ENCODE measurements around the gene GFRA1.

Gene GFRA1

DNA sequence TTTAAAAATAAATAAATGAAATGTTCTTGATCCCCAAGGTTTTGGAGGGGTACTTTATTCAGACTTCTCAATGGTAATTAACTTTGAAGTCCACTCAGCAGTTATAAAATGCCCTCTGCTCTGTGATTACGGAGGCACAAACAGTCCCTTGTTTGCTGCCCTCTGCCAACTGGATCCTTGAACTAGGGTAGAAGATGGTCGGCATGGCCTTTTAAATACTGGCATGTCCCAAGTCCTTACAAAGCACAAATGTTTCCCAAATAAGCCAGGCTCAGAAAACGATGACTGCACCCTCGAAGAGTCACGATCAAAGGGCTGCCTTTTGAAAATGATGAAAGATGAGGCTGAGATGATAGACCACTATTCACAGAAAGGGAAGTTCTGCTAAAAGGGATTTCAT is 47.0 kb downstream of the GFRA1 start:
- Histone ChIP-seq H3K4me1 (ENCODE audit: control insufficient read depth in 1 of 2, insufficient read depth in 1 of 2, low read depth in 1 of 2, low read length in 1 of 2) (no peaks in the 10 kb centered on the region), H3K27me3 (no peaks in the 10 kb centered on the region), H3K4me3 (ENCODE audit: low read depth in 1 of 2, low read length in 1 of 2) (no peak overlapping the region), H3K36me3 (no peaks in the 10 kb centered on the region), H3K9me3 (no peaks in the 10 kb centered on the region), H3K27ac (no peak overlapping the region)
- TF ChIP-seq, protein P1, sequence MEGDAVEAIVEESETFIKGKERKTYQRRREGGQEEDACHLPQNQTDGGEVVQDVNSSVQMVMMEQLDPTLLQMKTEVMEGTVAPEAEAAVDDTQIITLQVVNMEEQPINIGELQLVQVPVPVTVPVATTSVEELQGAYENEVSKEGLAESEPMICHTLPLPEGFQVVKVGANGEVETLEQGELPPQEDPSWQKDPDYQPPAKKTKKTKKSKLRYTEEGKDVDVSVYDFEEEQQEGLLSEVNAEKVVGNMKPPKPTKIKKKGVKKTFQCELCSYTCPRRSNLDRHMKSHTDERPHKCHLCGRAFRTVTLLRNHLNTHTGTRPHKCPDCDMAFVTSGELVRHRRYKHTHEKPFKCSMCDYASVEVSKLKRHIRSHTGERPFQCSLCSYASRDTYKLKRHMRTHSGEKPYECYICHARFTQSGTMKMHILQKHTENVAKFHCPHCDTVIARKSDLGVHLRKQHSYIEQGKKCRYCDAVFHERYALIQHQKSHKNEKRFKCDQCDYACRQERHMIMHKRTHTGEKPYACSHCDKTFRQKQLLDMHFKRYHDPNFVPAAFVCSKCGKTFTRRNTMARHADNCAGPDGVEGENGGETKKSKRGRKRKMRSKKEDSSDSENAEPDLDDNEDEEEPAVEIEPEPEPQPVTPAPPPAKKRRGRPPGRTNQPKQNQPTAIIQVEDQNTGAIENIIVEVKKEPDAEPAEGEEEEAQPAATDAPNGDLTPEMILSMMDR (IDR thresholded peaks at IDR 0.05): no peak

DNA sequence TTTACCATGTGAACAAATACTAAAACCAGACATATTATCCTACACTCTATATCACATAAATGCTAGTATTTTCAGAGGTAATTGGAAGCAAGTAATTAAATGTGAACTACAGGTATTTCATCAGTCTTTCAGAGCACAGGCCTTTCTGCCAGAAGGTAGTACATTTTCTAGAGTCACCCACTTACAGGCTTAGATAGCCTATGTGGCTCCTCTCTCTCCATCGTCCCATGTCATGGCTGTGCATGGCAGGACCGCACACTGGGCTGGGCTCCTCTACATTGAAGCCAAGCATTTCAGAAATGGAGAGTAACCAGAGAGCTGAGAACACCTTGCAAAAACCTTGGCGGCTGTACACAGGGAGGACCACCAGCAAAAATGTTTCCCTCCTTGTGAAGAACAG is 49.7 kb downstream of the GFRA1 start:
- TF ChIP-seq, protein P1 (IDR thresholded peaks at IDR 0.05): no peak
- Histone ChIP-seq H3K27ac (no peak overlapping the region), H3K4me3 (ENCODE audit: low read depth in 1 of 2, low read length in 1 of 2) (no peak overlapping the region), H3K27me3 (no peaks in the 10 kb centered on the region), H3K4me1 (ENCODE audit: control insufficient read depth in 1 of 2, insufficient read depth in 1 of 2, low read depth in 1 of 2, low read length in 1 of 2) (no peaks in the 10 kb centered on the region), H3K9me3 (no peaks in the 10 kb centered on the region), H3K36me3 (no peaks in the 10 kb centered on the region)

- no peak overlapping the region for H3K27ac ChIP-seq
Observed at GRCh38 chr10:116221053-116221452, 52.0 kb downstream of the GFRA1 start.

DNA sequence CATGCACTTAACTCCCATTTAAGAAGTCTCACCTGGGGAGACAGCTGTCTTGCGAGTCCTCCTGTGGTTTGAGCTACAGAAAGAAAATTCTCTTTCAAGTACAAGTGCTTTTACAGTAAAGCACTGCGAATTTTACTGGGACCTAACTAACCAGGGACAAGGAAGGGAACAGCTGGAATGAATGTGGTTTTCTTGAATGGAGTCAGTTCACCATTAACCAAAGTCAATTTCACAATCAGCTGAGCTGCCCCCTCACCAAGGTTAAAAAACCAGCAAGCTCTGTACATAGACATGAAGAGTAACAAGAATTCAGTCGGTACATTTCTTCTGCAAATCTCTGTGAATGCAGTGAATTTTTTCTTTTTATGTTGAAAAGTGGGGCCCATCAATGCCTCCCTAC is 56.3 kb downstream of the GFRA1 start:
- no peaks in the 10 kb centered on the region for H3K9me3 ChIP-seq
- TF ChIP-seq, protein P1 (IDR thresholded peaks at IDR 0.05): no peak
- no peaks in the 10 kb centered on the region for H3K36me3 ChIP-seq
- H3K27me3 ChIP-seq: no peaks in the 10 kb centered on the region
- no peak overlapping the region for H3K27ac ChIP-seq
- H3K4me1 ChIP-seq (ENCODE audit: control insufficient read depth in 1 of 2, insufficient read depth in 1 of 2, low read depth in 1 of 2, low read length in 1 of 2): no peaks in the 10 kb centered on the region
- H3K4me3 ChIP-seq (ENCODE audit: low read depth in 1 of 2, low read length in 1 of 2): no peak overlapping the region

More at GRCh38 chr10:116221053-116221452, 52.0 kb downstream of the GFRA1 start:
- no peaks in the 10 kb centered on the region for H3K4me1 ChIP-seq (ENCODE audit: control insufficient read depth in 1 of 2, insufficient read depth in 1 of 2, low read depth in 1 of 2, low read length in 1 of 2)
- H3K36me3 ChIP-seq: no peaks in the 10 kb centered on the region
- H3K9me3 ChIP-seq: no peaks in the 10 kb centered on the region
- H3K4me3 ChIP-seq (ENCODE audit: low read depth in 1 of 2, low read length in 1 of 2): no peak overlapping the region
- no peaks in the 10 kb centered on the region for H3K27me3 ChIP-seq
- TF ChIP-seq, protein P1 (IDR thresholded peaks at IDR 0.05): no peak

DNA sequence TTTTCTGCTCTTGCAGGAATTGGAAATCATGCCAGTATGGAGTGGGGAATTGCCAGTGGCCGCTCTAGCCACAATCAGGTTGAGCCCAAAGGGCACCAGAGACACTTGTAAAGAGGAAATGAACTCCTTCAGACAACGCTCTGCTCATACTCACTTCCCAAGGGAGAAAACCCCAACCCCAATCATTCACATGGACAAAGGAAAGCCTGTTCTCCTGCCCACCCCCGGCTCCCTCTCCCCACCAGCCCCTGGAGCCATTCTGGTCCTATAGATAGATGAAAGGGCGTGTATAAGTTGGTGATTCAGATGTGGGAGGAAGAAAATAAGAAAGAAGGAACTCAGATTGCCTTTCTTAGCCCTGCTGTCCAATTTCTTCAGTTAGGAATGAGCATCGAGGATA is 57.4 kb downstream of the GFRA1 start:
- Histone ChIP-seq H3K4me1 (ENCODE audit: control insufficient read depth in 1 of 2, insufficient read depth in 1 of 2, low read depth in 1 of 2, low read length in 1 of 2) (no peaks in the 10 kb centered on the region), H3K9me3 (no peaks in the 10 kb centered on the region), H3K4me3 (ENCODE audit: low read depth in 1 of 2, low read length in 1 of 2) (no peak overlapping the region), H3K27me3 (no peaks in the 10 kb centered on the region), H3K36me3 (no peaks in the 10 kb centered on the region), H3K27ac (no peak overlapping the region)
- TF ChIP-seq, protein P1 (IDR thresholded peaks at IDR 0.05): no peak

DNA sequence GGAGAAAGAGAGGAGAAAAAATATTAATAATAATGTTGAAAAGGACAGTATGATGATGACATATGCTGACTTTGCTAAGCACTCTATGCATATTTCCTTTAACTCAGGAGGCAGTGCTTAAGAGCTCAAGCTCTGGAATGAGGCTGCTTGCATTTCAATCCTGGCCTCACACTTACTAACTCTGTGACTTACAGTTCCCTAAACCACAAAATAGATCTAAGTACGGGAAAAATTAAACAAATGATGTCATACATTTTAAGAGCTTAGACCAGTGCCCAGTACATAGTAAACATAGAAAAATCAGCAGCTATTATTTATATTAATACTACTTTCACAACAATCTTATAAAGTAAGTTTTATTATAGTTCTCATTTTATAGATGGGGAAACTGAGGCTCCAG is 61.3 kb downstream of the GFRA1 start:
- peaks cover 0 to 10% of the 10 kb centered on the region in 2 experiments for H3K4me1 ChIP-seq (ENCODE audit: control insufficient read depth in 1 of 2, insufficient read depth in 1 of 2, low read depth in 1 of 2, low read length in 1 of 2)
- H3K27ac ChIP-seq: no peak overlapping the region
- H3K36me3 ChIP-seq: no peaks in the 10 kb centered on the region
- no peaks in the 10 kb centered on the region for H3K9me3 ChIP-seq
- no peaks in the 10 kb centered on the region for H3K27me3 ChIP-seq
- TF ChIP-seq, protein P1 (IDR thresholded peaks at IDR 0.05): no peak
- no peak overlapping the region for H3K4me3 ChIP-seq (ENCODE audit: low read depth in 1 of 2, low read length in 1 of 2)

Data from neutrophil (primary cell).